ENCODE data around the gene NCAPD2.
A peak's percentile ranks its signal among the peaks of the same experiment; 100 is the strongest.
"Not testable (repeated sequence)": the region's sequence is repeated elsewhere in the genome, so short reads cannot be mapped to it uniquely, and the experiment has no call there.

The NCAPD2 gene

DNA sequence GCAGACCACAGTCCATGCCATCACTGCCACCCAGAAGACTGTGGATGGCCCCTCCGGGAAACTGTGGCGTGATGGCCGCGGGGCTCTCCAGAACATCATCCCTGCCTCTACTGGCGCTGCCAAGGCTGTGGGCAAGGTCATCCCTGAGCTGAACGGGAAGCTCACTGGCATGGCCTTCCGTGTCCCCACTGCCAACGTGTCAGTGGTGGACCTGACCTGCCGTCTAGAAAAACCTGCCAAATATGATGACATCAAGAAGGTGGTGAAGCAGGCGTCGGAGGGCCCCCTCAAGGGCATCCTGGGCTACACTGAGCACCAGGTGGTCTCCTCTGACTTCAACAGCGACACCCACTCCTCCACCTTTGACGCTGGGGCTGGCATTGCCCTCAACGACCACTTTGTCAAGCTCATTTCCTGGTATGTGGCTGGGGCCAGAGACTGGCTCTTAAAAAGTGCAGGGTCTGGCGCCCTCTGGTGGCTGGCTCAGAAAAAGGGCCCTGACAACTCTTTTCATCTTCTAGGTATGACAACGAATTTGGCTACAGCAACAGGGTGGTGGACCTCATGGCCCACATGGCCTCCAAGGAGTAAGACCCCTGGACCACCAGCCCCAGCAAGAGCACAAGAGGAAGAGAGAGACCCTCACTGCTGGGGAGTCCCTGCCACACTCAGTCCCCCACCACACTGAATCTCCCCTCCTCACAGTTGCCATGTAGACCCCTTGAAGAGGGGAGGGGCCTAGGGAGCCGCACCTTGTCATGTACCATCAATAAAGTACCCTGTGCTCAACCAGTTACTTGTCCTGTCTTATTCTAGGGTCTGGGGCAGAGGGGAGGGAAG lies 43.9 kb downstream of the NCAPD2 start:
- peak; percentile 86 for DNase-seq
- peak; percentile 89 for TF ChIP-seq CTCF (IDR thresholded peaks at IDR 0.05)
- not testable (repeated sequence) for H3K27me3 Mint-ChIP-seq (ENCODE audit: low read depth, poor library complexity); H3K9me3 Mint-ChIP-seq
- Mint-ChIP-seq H3K4me3 (peak overlapping the region; percentile 76), H3K27ac (peak overlapping the region; percentile 95), H3K4me1 (peaks cover 78% of the 10 kb centered on the region), H3K36me3 (ENCODE audit: low read depth) (peaks cover 25% of the 10 kb centered on the region)

GRCh38 chr12:6538420-6539313 lies 44.8 kb downstream of the NCAPD2 start:
- no peak for DNase-seq
- Mint-ChIP-seq H3K36me3 (ENCODE audit: low read depth) (peaks cover 31% of the 10 kb centered on the region), H3K9me3 (no peaks in the 10 kb centered on the region), H3K27me3 (ENCODE audit: low read depth, poor library complexity) (peaks cover 6% of the 10 kb centered on the region), H3K27ac (peak overlapping the region; percentile 98), H3K4me3 (no peak overlapping the region), H3K4me1 (peaks cover 71% of the 10 kb centered on the region)
- TF ChIP-seq CTCF (IDR thresholded peaks at IDR 0.05), result no peak

DNA sequence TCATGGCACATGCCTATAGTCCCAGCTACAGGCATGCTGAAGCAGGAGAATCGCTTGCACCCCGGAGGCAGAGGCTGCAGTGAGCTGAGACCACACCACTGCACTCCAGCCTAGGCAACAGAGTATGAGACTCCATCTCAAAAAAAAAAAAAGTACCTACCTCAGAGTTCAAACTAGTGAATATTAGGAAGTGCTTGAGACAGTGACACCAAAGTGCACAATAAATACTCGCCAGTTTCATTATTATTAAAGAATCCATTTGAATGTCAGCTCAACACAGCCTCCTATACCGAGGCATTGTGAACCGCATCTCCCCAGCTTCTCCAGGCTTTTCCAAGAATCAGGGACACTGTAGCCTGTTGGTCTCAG lies 45.4 kb downstream of the NCAPD2 start:
- no peak for TF ChIP-seq CTCF (IDR thresholded peaks at IDR 0.05)
- DNase-seq, result no peak
- Mint-ChIP-seq H3K4me3 (no peak overlapping the region), H3K27me3 (ENCODE audit: low read depth, poor library complexity) (peaks cover 6% of the 10 kb centered on the region), H3K4me1 (peaks cover 71% of the 10 kb centered on the region), H3K27ac (peak overlapping the region; percentile 98), H3K36me3 (ENCODE audit: low read depth) (peaks cover 34% of the 10 kb centered on the region), H3K9me3 (no peaks in the 10 kb centered on the region)

GRCh38 chr12:6539707-6540134 lies 45.8 kb downstream of the NCAPD2 start:
- no peak for TF ChIP-seq CTCF (IDR thresholded peaks at IDR 0.05)
- H3K27ac Mint-ChIP-seq, result peak overlapping the region; percentile 98
- peaks cover 6% of the 10 kb centered on the region for H3K27me3 Mint-ChIP-seq (ENCODE audit: low read depth, poor library complexity)
- peak overlapping the region; percentile 50 for H3K4me3 Mint-ChIP-seq
- no peak for DNase-seq
- peaks cover 38% of the 10 kb centered on the region for H3K36me3 Mint-ChIP-seq (ENCODE audit: low read depth)
- H3K9me3 Mint-ChIP-seq, result no peaks in the 10 kb centered on the region
- peaks cover 71% of the 10 kb centered on the region for H3K4me1 Mint-ChIP-seq

DNA sequence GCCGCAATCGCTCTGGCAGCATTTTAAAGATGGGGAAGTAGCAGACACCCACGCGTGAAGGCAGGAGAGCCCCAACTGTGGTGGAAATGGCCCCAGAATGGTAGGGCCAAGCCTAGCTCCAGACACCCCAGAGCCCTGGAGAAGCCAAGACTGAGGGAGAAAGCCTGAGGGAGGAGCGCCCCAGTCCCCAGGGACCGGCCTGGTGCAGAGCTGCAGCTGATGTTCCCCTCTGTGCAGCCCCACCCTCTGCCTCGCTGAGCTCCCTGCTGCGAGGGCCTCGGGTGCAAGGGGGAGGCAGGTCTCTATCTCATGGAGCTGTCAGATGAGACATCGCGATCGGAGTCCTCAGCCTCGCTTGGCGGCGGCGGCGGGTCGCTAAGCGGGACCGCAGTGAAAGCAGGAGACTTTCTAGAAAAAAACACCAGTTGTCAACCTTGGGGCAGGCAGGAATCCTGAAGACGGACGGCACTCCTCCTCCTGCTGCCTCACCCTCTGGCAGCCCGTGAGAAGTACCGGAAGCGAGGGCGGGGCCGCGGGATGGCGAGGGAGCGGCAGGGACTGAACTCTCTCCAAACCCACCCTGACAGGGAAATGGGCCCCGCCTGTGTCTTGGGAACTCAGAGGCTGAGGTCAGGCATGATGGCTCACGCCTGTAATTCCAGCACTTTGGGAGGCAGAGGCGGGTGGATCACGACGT lies 46.4 kb downstream of the NCAPD2 start:
- Mint-ChIP-seq H3K36me3 (ENCODE audit: low read depth) (peaks cover 41% of the 10 kb centered on the region), H3K4me1 (peaks cover 68% of the 10 kb centered on the region), H3K27ac (peak overlapping the region; percentile 98), H3K4me3 (peak overlapping the region; percentile 58), H3K27me3 (ENCODE audit: low read depth, poor library complexity) (peaks cover 6% of the 10 kb centered on the region), H3K9me3 (no peaks in the 10 kb centered on the region)
- TF ChIP-seq CTCF (IDR thresholded peaks at IDR 0.05), result no peak
- peak; percentile 86 for DNase-seq

Measured in nephron progenitor cell (in vitro differentiated cells).